Thyroid gland (tissue), 4 donors: ENCODE data around the gene CA14.

Experiments
- POLR2A ChIP-seq, 2 donors: fragments of 450-650 bp; IDR thresholded peaks; one replicate each; pipeline ENCODE4 v1.6.1; 2017; ENCODE audit warnings: antibody characterized with exemption in 2 of 2, mild to moderate bottlenecking in 2 of 2, moderate library complexity in 1 of 2
- TF ChIP-seq, protein P1 (sequence below), 6 experiments: fragments of 200-600 bp in 3 of 6; fragments of 450-650 bp in 3 of 6; sonication (generic) in 3 of 6; IDR thresholded peaks; one replicate each; pipeline ENCODE4 v1.5.1; 2016 to 2019; ENCODE audit warnings: antibody characterized with exemption in 6 of 6, mild to moderate bottlenecking in 2 of 6, inconsistent platforms in 1 of 6, moderate library complexity in 1 of 6

DNA sequence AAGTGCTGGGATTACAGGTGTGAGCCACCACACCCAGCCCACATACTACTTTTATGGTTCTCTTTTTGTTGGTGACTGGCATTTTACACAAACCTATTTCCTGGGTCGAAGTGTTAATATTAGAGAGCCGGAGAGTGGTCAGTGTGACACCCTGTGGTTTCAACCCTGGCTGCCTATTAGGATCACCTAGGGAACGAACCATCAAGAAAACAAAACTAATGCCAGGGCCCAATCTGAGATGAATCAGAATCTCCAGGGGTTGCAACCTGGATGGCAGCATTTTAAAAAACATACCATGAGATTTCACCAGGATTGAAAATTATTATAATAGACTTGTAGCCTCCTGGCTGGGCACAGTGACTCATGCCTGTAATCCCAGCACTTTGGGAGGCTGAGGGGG lies 42.1 kb downstream of the CA14 start:
- TF ChIP-seq, protein P1, sequence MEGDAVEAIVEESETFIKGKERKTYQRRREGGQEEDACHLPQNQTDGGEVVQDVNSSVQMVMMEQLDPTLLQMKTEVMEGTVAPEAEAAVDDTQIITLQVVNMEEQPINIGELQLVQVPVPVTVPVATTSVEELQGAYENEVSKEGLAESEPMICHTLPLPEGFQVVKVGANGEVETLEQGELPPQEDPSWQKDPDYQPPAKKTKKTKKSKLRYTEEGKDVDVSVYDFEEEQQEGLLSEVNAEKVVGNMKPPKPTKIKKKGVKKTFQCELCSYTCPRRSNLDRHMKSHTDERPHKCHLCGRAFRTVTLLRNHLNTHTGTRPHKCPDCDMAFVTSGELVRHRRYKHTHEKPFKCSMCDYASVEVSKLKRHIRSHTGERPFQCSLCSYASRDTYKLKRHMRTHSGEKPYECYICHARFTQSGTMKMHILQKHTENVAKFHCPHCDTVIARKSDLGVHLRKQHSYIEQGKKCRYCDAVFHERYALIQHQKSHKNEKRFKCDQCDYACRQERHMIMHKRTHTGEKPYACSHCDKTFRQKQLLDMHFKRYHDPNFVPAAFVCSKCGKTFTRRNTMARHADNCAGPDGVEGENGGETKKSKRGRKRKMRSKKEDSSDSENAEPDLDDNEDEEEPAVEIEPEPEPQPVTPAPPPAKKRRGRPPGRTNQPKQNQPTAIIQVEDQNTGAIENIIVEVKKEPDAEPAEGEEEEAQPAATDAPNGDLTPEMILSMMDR (IDR thresholded peaks at IDR 0.05), result no peak
- no peak for TF ChIP-seq POLR2A (IDR thresholded peaks at IDR 0.05)
